SK-N-DZ (cell line): ENCODE data around the gene PTCHD4.

ENCODE experiments used
- DNase-seq: peaks from one replicate; pipeline ENCODE4 v3.0.0-alpha.2; 2015; ENCODE audit warnings: low spot score

PTCHD4 gene

GRCh38 chr6:48099713-48100587 lies 11.0 kb downstream of the PTCHD4 start:
- no peak for DNase-seq

GRCh38 chr6:48098923-48099322 lies 12.1 kb downstream of the PTCHD4 start:
- DNase-seq, result no peak

GRCh38 chr6:48092550-48093217 lies 18.3 kb downstream of the PTCHD4 start:
- no peak for DNase-seq

- no peak for DNase-seq
These were observed 20.5 kb downstream of the PTCHD4 start for GRCh38 chr6:48090546-48090945.

- DNase-seq, result no peak
These were observed 23.5 kb downstream of the PTCHD4 start for GRCh38 chr6:48087448-48087847.

- DNase-seq, result no peak
These were observed 24.8 kb downstream of the PTCHD4 start for GRCh38 chr6:48086187-48086586.

GRCh38 chr6:48085131-48085741 lies 25.8 kb downstream of the PTCHD4 start:
- no peak for DNase-seq

- DNase-seq, result no peak
These were observed 26.8 kb downstream of the PTCHD4 start for GRCh38 chr6:48084201-48084600.

- no peak for DNase-seq
These were observed 30.6 kb downstream of the PTCHD4 start for GRCh38 chr6:48080227-48081009.

GRCh38 chr6:48078120-48078519 lies 32.9 kb downstream of the PTCHD4 start:
- DNase-seq, result no peak

GRCh38 chr6:48075181-48075580 lies 35.8 kb downstream of the PTCHD4 start:
- DNase-seq, result no peak

GRCh38 chr6:48073976-48074767 lies 36.8 kb downstream of the PTCHD4 start:
- no peak for DNase-seq

- DNase-seq, result no peak
These were observed 39.2 kb downstream of the PTCHD4 start for GRCh38 chr6:48071833-48072232.

- DNase-seq, result peak; percentile 29
These were observed 41.7 kb downstream of the PTCHD4 start for GRCh38 chr6:48069280-48069679.

- DNase-seq, result peak; percentile 33
These were observed 42.4 kb downstream of the PTCHD4 start for GRCh38 chr6:48068278-48069251.

- DNase-seq, result no peak
These were observed 43.1 kb downstream of the PTCHD4 start for GRCh38 chr6:48067886-48068277.

- no peak for DNase-seq
These were observed 43.8 kb downstream of the PTCHD4 start for GRCh38 chr6:48067148-48067712.

- no peak for DNase-seq
These were observed 49.6 kb downstream of the PTCHD4 start for GRCh38 chr6:48061265-48061990.
